Stimulated activated CD4-positive, alpha-beta T cell treated with anti-CD3 and anti-CD28 coated beads, Interleukin-15, amount 100 ng/mL, for 24 hours (primary cell): ENCODE results near the gene OSTF1.

Source experiments
- DNase-seq: peaks from one replicate; pipeline ENCODE4 v3.0.0-alpha.2; 2020

The OSTF1 gene

DNA sequence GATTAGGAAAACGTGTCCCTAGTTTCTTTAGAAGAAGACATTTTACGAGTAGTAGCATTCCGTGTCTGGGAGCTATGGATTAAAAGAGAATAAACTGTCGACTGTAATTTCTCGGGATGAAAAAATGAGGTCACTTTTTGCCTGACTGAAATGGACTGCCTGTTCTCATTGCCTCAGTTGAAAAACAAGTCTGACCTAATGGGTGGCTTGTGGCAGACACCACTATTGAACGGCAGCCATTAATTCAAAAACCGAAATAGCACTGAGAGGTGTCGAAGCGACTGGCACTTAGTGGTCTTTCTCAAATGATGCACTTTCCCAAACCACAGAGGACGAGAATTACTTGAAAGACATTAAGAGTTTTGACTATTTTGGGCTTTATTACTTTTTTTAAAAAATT is 35.4 kb downstream of the OSTF1 start:
- no peak for DNase-seq

- DNase-seq = no peak
Observed at GRCh38 chr9:75128535-75128934, 40.2 kb downstream of the OSTF1 start.

- no peak for DNase-seq
Observed at GRCh38 chr9:75130172-75130571, 41.9 kb downstream of the OSTF1 start.

- no peak for DNase-seq
Observed at GRCh38 chr9:75130621-75131230, 42.4 kb downstream of the OSTF1 start.

GRCh38 chr9:75131700-75132099 is 43.4 kb downstream of the OSTF1 start:
- DNase-seq = no peak

DNA sequence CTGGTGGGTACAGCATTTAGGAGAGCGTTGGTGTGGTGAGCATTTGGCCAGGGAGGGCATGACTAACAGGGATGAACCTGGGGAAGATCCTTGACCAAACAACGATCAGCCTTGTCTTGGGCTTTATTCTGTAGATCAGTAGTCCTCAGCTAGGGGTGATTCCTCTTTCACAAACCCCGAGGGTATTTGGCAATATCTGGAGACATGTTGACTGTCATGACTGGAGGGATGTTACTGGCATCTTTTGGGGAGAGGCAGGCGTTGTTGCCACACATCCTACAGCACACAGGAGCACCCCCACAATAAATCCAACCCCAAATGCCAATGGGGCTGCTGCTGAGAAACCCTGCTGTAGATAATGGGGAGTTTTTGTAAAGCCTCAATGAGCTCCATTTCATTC is 43.9 kb downstream of the OSTF1 start:
- no peak for DNase-seq

DNA sequence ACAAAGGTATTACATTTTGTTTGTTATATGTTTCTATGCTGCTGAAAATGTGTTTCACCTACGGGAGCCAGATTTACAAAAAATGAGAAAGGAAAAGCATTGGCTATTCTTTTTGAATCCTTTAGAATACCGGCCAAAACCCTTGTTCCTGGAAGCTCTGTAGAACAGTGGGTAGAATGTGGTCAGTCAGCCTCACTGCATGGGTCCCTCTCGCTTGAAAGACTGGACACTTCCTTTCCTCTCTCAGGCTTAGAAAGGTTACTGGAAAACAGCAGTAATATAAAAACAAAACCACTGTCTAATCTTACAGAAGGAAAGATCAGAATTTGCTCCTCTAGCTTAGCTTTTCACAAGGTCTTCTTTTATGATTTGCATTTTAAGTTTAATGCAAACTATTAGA is 45.1 kb downstream of the OSTF1 start:
- DNase-seq = no peak

DNA sequence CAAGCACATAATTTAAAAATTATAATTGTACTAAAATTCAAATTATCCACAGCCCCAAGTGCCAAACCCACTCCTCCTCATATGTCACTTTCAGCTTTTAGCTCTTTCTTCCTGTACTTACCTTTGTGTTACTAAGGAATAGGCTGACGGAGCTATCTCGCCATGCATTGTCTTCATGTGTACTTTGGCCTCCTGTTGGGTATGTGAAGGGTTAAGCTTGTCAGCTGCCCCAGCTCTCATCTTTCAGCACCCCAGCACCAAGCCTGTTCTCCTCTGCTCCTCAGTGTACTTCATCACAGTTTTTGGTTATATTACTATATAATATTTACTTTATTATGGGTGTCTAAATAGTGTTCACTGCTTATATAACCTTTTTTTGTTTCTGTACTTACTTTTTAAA is 46.2 kb downstream of the OSTF1 start:
- DNase-seq = no peak

GRCh38 chr9:75138260-75139040 is 50.1 kb downstream of the OSTF1 start:
- no peak for DNase-seq

- DNase-seq = no peak
Observed at GRCh38 chr9:75139201-75139600, 50.9 kb downstream of the OSTF1 start.

- DNase-seq = no peak
Observed at GRCh38 chr9:75140261-75140660, 51.9 kb downstream of the OSTF1 start.

- no peak for DNase-seq
Observed at GRCh38 chr9:75142202-75142601, 53.9 kb downstream of the OSTF1 start.

GRCh38 chr9:75146229-75146628 is 57.9 kb downstream of the OSTF1 start:
- DNase-seq = peak; percentile 19

GRCh38 chr9:75147638-75148037 is 59.3 kb downstream of the OSTF1 start:
- DNase-seq = no peak

DNA sequence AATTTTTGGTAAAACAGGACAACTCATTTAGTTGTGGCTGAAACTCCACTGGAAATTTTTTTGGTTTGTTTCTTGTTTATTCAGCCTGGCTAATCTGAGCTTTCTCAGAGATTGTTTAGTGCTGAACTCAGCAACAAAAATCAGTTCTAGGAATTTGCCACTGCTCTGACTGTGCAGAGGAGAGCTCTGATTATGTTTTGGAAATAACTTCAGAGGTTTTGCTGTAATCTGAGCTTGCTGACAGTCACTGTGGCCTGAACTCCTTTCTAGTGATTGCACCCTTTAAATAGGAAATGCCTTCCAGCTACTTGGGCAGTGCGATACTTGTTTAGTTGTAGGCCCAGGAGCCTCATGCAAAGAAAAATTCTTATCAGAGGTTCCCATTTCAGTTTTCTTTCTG is 60.2 kb downstream of the OSTF1 start:
- no peak for DNase-seq

GRCh38 chr9:75149841-75150241 is 61.5 kb downstream of the OSTF1 start:
- no peak for DNase-seq

GRCh38 chr9:75150512-75150911 is 62.2 kb downstream of the OSTF1 start:
- no peak for DNase-seq

GRCh38 chr9:75152416-75152815 is 64.1 kb downstream of the OSTF1 start:
- DNase-seq = peak; percentile 69

DNA sequence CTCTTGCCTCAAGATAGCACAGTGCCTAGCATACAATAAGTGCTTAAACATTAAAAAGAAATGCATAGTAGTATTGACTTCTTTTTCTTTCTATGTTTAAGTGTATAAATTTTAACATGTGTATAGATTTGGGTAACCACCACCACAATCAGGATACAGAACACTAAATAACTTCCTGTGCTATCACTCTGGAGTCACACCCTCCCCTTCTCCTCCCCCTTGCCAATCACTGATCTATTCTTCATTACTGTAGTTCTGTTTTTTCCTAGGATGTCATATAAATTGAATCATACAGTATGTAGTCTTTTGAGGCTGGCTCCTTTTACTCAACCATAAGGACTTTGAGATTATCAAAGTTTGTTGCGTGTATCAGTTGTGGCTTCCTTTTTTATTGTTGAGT is 68.5 kb downstream of the OSTF1 start:
- DNase-seq = no peak

DNA sequence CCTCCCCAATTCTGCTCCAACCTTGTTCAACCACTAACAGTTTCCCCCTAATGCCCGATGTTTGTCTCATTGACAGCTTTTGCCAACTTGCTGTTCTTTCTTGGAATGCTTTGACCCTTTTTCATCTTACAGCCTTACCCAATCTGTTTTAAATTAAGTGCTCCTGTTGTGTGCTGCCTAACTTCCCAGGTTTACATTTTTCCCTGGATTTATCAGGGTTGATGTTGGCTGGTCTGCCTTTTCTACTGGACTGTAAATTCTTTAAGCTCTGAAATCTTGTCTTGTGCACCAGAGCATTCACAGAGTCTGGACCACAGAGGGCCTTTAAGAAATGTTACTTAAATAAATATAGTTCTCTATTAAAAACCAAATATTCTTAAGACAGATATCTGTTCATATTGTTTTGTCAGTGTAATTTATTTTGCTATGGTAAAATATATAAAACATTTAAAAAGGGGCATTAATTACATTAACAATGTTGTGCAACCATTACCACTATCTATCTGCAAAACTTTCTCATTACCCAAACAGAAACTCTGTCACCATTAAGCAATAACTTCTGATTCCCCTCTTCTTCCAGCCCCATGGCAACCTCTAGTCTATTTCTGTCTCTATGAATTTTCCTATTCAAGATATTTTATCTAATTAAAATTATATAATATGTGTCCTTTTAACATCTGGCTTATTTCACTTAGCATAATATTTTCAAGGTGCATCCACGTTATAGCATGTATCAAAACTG is 73.0 kb downstream of the OSTF1 start:
- no peak for DNase-seq

DNA sequence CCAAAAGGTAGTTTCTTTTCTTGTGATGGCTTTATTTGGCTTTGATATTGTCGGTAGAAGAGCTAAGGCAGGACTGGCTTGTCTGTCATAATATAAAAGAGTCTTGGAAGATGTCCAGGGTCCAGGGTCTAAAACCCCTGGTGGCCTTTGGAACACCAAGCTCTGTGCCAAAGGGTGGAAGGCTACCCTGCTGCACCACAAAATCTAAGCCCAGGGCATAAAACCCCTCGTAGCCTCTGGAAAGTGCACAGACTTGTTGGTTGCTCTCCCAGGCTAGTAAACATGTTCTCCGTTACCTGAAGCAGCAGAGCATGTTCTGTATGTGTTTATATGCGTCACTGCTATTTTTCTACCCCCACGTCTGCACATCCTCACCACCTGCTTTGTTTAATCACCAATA is 75.5 kb downstream of the OSTF1 start:
- DNase-seq = no peak

DNA sequence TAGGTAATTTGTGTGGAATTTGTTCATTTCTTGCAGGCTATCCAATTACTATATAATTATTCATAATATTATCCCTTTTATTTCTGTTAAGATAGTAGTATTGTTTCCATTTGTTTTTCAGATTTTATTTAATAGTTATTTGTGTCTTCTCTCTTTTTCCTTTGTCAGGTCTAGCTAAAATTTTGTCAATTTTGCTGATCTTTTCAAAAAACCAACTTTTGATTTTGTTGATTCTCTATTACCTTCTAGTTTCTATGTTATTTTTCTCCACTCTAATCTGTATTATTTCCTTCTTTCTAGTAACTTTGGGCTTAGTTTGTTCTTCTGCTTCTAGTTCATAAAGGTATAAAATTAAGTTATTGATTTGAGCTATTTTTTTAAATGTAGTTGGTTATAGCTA is 76.3 kb downstream of the OSTF1 start:
- DNase-seq = no peak

GRCh38 chr9:75167281-75167680 is 79.0 kb downstream of the OSTF1 start:
- DNase-seq = no peak
